Measurements from ENCODE around the gene DNAH10.

DNA sequence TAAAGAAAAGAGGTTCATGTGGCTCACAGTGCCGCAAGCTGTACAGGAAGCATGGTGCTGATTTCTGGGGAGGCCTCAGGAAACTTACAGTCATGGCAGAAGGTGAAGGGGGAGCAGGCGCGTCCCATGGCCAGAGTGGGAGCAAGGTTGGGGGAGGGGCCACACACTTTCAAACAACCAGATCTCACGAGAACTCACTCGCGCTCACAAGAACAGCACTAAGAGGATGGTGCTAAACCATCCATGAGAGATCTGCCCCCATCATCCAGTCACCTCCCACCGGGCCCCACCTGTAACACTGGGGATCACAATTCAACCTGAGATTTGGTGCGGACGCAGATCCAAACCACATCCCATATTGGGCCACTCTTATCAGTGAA lies 130.1 kb downstream of the DNAH10 start:
- TF ChIP-seq EZH2 (IDR thresholded peaks at IDR 0.05; ENCODE audit: insufficient read depth, poor library complexity, severe bottlenecking) (no peak), EZH2phosphoT487 (IDR thresholded peaks at IDR 0.05; ENCODE audit: insufficient read depth, low read depth) (no peak)
